WERI-Rb-1 (cell line): Measurements from ENCODE around the gene FBXO5.
"Not testable (repeated sequence)": the region's sequence is repeated elsewhere in the genome, so short reads cannot be mapped to it uniquely, and the experiment has no call there.

ENCODE experiments used
- DNase-seq: peaks from one replicate; pipeline ENCODE4 v3.0.0-alpha.2; 2020
- H3K27ac ChIP-seq: fragments of 250-450 bp; sonication (Bioruptor Pico); 2 replicates; pipeline ENCODE4 v1.5.1; 2020; ENCODE audit warnings: mild to moderate bottlenecking, moderate library complexity
- H3K27me3 ChIP-seq: fragments of 250-450 bp; sonication (Bioruptor Pico); 2 replicates; pipeline ENCODE4 v1.5.1; 2021; ENCODE audit warnings: mild to moderate bottlenecking, low read depth, moderate library complexity; ENCODE audit not compliant: insufficient read depth, severe bottlenecking
- H3K36me3 ChIP-seq: fragments of 250-450 bp; sonication (Bioruptor Pico); 2 replicates; pipeline ENCODE4 v1.5.1; 2020; ENCODE audit warnings: mild to moderate bottlenecking, moderate library complexity
- H3K4me3 ChIP-seq: 2 replicates; pipeline ENCODE4 v1.5.1; 2011; ENCODE audit warnings: low read depth, mild to moderate bottlenecking, control low read depth, low read length
- H3K9me3 ChIP-seq: fragments of 250-450 bp; sonication (Bioruptor Pico); 2 replicates; pipeline ENCODE4 v1.5.1; 2021; ENCODE audit warnings: mild to moderate bottlenecking, moderate library complexity; ENCODE audit not compliant: severe bottlenecking
- TF ChIP-seq, protein P1 (sequence below): IDR thresholded peaks from 2 replicates; pipeline ENCODE4 v1.5.1; 2011; ENCODE audit warnings: low read depth, mild to moderate bottlenecking, control low read depth, inconsistent platforms, low read length

The FBXO5 gene

DNA sequence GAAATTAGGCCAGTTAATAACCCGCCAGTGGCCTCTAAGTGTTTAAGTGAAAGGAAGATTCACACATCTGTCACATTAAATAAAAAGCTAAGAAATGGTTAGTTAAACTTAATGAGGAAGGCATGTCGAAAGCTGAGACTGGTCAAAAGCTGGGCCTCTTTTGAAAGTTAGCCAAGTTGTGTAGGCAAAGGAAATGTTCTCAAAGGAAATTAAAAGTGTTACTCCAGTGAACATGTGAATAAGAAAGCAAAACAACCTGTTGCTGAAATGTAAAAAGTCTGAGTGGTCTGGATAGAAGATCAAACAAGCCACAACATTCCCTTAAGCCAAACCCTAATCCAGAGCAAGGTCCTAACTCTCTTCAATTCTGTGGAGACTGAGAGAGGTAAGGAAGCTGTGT lies 30.6 kb upstream of the FBXO5 start:
- Histone ChIP-seq H3K27ac (no peak overlapping the region), H3K9me3 (no peaks in the 10 kb centered on the region), H3K4me3 (no peak overlapping the region), H3K27me3 (no peaks in the 10 kb centered on the region), H3K36me3 (no peaks in the 10 kb centered on the region)
- TF ChIP-seq, protein P1, sequence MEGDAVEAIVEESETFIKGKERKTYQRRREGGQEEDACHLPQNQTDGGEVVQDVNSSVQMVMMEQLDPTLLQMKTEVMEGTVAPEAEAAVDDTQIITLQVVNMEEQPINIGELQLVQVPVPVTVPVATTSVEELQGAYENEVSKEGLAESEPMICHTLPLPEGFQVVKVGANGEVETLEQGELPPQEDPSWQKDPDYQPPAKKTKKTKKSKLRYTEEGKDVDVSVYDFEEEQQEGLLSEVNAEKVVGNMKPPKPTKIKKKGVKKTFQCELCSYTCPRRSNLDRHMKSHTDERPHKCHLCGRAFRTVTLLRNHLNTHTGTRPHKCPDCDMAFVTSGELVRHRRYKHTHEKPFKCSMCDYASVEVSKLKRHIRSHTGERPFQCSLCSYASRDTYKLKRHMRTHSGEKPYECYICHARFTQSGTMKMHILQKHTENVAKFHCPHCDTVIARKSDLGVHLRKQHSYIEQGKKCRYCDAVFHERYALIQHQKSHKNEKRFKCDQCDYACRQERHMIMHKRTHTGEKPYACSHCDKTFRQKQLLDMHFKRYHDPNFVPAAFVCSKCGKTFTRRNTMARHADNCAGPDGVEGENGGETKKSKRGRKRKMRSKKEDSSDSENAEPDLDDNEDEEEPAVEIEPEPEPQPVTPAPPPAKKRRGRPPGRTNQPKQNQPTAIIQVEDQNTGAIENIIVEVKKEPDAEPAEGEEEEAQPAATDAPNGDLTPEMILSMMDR = no peak
- no peak for DNase-seq

DNA sequence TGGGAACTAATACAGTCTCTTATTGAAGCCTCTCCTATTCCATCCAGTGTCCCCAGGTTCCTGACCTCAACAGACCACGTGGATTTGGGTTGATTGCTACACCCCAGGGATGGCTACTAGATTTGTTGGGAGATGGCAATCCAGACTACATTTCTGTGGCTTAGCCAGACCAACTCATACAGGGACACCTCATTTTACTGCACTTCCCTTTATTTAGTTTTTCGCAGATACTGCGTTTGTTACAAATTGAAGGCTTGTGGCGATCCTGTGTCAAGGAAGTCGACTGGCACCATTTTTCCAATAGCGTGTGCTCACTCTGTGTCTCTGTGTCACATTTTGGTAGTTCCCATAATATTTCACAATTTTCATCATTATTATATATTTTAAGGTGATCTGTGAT lies 30.0 kb upstream of the FBXO5 start:
- TF ChIP-seq, protein P1 = no peak
- no peak overlapping the region for H3K27ac ChIP-seq
- no peaks in the 10 kb centered on the region for H3K27me3 ChIP-seq
- H3K4me3 ChIP-seq = no peak overlapping the region
- no peak for DNase-seq
- no peaks in the 10 kb centered on the region for H3K36me3 ChIP-seq
- no peaks in the 10 kb centered on the region for H3K9me3 ChIP-seq

DNA sequence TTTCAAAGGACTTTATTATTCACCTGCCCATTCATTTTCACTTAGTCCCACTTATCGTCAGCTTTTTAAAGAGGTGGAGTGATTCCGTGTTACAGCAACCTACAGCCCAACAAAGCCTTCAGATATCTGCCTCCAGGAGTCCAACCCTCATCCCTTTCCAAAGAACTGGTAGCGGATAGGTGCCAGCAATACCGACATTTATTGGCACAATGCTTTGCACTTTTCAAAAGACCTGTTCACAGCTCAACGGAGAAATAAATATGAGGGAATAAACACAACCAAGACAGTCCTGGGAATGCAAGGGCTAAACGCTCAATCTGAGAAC lies 20.5 kb upstream of the FBXO5 start:
- DNase-seq = no peak
- H3K9me3 ChIP-seq = no peaks in the 10 kb centered on the region
- no peaks in the 10 kb centered on the region for H3K27me3 ChIP-seq
- TF ChIP-seq, protein P1 = no peak
- H3K36me3 ChIP-seq = peaks cover 22% of the 10 kb centered on the region
- H3K4me3 ChIP-seq = peak overlapping the region; percentile 74
- H3K27ac ChIP-seq = peak overlapping the region; percentile 83

DNA sequence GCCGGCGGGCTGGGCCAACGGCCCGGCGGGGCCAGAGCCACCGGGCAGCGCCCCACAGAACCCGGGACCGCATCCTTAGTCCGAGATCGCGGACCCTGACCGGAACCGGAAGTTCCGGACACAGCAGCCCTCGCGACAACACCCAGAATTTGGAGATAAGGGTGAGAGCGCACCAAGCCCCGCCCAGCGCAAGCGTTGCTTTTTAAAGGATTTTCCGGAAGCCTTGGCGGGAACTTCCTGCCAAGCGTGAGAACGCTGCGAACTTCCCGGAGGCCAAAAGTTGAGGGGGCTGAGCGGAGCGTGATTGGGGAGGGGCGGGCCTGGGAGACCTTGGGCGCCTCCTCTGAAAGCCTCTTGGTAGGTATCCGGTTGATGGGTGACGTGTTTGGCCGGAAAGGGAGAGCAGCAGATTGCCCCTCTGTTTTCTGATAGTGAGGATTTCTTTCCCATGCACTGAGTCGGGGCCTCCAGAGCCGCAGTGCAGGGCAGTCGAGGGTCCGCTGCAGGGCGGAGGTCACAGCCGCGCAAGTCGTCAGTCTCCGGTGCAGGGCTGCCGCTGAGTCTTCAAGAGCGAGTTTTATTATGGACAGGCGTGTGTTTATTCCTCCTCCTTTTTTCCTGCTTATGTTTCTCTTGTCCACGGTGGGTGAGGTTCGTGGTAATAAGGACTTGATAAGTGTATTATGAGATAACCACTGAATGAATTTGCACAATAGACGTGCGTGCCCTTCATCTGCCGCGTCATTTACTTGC lies 19.9 kb upstream of the FBXO5 start, which contains the start of gene MTRF1L:
Gene MTRF1L, minus strand, starts transcription at position 97 of the 753 bp plus-strand sequence. Its CDS starts 24 bp downstream, at position 73.
- peak; percentile 96 for DNase-seq
- Histone ChIP-seq H3K4me3 (peak within 1 kb of the TSS; percentile 74), H3K27me3 (no peaks in the 10 kb centered on the region), H3K9me3 (no peaks in the 10 kb centered on the region), H3K27ac (peak within 1 kb of the TSS; percentile 83), H3K36me3 (peaks cover 26% of the 10 kb centered on the region)
- TF ChIP-seq, protein P1 = no peak

DNA sequence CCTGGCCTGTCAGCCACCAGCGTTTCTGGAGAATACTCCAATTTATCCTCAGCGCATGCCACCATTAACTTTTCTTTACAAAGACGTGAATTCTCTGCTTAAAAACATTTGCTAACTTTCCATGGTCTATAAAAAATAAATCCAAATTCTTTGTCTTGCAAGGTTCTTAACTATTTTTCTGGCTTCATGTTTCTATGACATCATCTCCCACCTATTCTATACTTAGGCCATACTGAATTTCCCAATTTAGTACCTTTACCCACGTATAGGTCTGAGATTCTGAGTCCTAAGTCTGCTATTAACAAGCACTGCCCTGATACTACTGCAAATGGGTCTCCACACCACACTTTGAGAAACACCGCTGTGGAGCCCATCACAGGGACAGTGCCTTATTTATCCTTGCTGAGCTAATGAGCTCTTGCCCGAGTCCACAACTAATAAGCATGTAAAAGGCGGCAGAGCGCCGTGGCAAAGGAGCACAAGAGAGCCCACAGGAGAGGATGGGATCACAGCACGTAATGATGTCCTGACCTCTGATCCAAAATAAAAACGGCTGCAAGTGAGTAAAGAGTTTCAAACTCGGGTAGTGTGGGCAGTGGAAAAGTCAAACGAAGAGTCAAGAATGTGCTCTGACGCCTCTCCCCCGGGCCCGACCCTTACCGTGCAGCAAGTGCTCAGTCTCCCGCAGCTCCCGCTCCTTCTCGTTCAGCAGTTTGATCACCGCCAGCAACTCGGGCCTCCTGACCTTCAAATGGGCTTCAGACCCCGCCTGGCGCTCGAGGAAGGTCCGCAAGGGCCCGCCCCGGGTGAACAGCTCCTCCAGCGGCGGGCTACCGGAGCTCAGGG lies 19.1 kb upstream of the FBXO5 start:
- Histone ChIP-seq H3K27ac (peak overlapping the region; percentile 83), H3K27me3 (no peaks in the 10 kb centered on the region), H3K36me3 (peaks cover 33% of the 10 kb centered on the region), H3K9me3 (no peaks in the 10 kb centered on the region), H3K4me3 (peak overlapping the region; percentile 74)
- TF ChIP-seq, protein P1 = no peak
- DNase-seq = no peak

DNA sequence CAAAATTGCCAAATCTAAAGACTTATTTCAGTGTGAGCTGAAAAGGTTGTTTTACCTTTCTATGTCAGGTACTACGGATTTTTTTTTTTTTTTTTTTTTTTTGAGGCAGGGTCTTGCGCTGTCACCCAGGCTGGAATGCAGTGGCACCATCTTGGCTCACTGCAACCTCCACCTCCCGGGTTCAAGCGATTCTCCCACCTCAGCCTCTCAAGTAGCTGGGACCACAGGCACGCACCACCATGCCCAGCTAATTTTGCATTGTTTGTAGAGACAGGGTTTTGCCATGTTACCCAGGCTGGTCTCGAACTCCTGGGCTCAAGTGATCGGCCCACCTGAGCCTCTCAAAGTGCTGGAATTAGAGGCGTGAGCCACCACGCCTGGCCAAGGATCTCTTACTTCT lies 17.9 kb upstream of the FBXO5 start:
- H3K36me3 ChIP-seq = peaks cover 44% of the 10 kb centered on the region
- not testable (repeated sequence) for DNase-seq, H3K4me3 ChIP-seq, H3K9me3 ChIP-seq, H3K27ac ChIP-seq, H3K27me3 ChIP-seq
